ENCODE data around the gene HOXB2. TPM values are rescaled to one million over a fixed set of nuclear protein-coding genes. Genes with fewer than 3 reads are reported as not detected.

HOXB2 gene
- total and polyA plus RNA-seq, 9 of the 15 experiments (the other 6 are each of a cell fraction or from before 2014, with no cell fraction given): 2.1 to 97.7 (median 21.2) TPM

DNA sequence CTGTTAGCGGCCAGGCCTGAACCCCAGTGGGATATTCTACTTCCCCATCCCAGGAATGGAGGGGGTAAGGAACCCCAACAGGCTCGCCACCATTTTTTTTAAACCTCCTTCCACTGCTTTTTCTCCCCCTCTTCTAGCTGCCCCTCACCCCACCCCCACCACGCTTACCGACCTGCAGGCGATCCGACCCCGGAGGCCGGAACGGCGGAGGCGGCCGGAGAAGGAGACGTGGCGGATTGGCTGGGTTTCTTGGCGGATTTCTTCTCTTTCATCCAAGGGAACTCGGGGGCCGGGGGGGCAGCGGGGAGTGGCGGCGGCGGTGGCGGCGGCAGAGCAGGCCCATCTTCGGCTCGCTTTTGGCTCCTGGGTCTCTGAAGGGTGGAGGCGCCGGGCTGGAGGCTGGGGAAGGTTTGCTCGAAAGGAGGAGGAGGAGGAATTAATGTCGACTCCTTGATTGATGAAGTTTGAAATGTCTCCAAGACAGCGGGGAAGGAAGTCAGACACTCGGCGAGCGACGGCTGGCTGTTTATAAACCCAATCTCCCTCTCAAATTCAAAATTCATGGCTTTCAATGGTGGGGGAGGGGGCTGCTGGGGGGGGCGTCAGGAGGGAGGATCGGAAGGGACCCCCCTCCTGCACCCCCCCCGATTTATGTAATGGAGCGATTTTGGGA lies 424 bp downstream of the HOXB2 start (continued):
- TF ChIP-seq, protein P1, sequence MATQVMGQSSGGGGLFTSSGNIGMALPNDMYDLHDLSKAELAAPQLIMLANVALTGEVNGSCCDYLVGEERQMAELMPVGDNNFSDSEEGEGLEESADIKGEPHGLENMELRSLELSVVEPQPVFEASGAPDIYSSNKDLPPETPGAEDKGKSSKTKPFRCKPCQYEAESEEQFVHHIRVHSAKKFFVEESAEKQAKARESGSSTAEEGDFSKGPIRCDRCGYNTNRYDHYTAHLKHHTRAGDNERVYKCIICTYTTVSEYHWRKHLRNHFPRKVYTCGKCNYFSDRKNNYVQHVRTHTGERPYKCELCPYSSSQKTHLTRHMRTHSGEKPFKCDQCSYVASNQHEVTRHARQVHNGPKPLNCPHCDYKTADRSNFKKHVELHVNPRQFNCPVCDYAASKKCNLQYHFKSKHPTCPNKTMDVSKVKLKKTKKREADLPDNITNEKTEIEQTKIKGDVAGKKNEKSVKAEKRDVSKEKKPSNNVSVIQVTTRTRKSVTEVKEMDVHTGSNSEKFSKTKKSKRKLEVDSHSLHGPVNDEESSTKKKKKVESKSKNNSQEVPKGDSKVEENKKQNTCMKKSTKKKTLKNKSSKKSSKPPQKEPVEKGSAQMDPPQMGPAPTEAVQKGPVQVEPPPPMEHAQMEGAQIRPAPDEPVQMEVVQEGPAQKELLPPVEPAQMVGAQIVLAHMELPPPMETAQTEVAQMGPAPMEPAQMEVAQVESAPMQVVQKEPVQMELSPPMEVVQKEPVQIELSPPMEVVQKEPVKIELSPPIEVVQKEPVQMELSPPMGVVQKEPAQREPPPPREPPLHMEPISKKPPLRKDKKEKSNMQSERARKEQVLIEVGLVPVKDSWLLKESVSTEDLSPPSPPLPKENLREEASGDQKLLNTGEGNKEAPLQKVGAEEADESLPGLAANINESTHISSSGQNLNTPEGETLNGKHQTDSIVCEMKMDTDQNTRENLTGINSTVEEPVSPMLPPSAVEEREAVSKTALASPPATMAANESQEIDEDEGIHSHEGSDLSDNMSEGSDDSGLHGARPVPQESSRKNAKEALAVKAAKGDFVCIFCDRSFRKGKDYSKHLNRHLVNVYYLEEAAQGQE (IDR thresholded peaks at IDR 0.05; ENCODE audit: borderline replicate concordance): no peak
- TF ChIP-seq, protein P1 (CRISPR knock-in tag; IDR thresholded peaks at IDR 0.05; ENCODE audit: low read depth): no peak
- TF ChIP-seq RFX1 (IDR thresholded peaks at IDR 0.05): no peak
- TF ChIP-seq RBM39 (optimal IDR thresholded peaks at IDR 0.05; ENCODE audit: low read depth, low read length): no peak
- TF ChIP-seq MCM3 (IDR thresholded peaks at IDR 0.05): no peak
- no peak for TF ChIP-seq KDM4B (IDR thresholded peaks at IDR 0.05; ENCODE audit: borderline replicate concordance in 2 of 2, low read depth in 1 of 2)
- TF ChIP-seq SMARCA5 (IDR thresholded peaks at IDR 0.05): no peak
- peak; percentile 70 for TF ChIP-seq CHD1 (IDR thresholded peaks at IDR 0.05; ENCODE audit: low read length)
- TF ChIP-seq, protein P2, sequence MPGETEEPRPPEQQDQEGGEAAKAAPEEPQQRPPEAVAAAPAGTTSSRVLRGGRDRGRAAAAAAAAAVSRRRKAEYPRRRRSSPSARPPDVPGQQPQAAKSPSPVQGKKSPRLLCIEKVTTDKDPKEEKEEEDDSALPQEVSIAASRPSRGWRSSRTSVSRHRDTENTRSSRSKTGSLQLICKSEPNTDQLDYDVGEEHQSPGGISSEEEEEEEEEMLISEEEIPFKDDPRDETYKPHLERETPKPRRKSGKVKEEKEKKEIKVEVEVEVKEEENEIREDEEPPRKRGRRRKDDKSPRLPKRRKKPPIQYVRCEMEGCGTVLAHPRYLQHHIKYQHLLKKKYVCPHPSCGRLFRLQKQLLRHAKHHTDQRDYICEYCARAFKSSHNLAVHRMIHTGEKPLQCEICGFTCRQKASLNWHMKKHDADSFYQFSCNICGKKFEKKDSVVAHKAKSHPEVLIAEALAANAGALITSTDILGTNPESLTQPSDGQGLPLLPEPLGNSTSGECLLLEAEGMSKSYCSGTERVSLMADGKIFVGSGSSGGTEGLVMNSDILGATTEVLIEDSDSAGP (CRISPR knock-in tag; IDR thresholded peaks at IDR 0.05): no peak
- TF ChIP-seq MXI1 (IDR thresholded peaks at IDR 0.05; ENCODE audit: low read depth, low read length): no peak
- TF ChIP-seq, protein P3, sequence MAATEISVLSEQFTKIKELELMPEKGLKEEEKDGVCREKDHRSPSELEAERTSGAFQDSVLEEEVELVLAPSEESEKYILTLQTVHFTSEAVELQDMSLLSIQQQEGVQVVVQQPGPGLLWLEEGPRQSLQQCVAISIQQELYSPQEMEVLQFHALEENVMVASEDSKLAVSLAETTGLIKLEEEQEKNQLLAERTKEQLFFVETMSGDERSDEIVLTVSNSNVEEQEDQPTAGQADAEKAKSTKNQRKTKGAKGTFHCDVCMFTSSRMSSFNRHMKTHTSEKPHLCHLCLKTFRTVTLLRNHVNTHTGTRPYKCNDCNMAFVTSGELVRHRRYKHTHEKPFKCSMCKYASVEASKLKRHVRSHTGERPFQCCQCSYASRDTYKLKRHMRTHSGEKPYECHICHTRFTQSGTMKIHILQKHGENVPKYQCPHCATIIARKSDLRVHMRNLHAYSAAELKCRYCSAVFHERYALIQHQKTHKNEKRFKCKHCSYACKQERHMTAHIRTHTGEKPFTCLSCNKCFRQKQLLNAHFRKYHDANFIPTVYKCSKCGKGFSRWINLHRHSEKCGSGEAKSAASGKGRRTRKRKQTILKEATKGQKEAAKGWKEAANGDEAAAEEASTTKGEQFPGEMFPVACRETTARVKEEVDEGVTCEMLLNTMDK (IDR thresholded peaks at IDR 0.05; ENCODE audit: borderline replicate concordance, insufficient read depth, low read depth, low read length, poor library complexity, severe bottlenecking): no peak
- TF ChIP-seq, protein P4, sequence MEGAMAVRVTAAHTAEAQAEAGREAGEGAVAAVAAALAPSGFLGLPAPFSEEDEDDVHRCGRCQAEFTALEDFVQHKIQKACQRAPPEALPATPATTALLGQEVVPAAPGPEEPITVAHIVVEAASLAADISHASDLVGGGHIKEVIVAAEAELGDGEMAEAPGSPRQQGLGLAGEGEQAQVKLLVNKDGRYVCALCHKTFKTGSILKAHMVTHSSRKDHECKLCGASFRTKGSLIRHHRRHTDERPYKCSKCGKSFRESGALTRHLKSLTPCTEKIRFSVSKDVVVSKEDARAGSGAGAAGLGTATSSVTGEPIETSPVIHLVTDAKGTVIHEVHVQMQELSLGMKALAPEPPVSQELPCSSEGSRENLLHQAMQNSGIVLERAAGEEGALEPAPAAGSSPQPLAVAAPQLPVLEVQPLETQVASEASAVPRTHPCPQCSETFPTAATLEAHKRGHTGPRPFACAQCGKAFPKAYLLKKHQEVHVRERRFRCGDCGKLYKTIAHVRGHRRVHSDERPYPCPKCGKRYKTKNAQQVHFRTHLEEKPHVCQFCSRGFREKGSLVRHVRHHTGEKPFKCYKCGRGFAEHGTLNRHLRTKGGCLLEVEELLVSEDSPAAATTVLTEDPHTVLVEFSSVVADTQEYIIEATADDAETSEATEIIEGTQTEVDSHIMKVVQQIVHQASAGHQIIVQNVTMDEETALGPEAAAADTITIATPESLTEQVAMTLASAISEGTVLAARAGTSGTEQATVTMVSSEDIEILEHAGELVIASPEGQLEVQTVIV (CRISPR knock-in tag; IDR thresholded peaks at IDR 0.05; ENCODE audit: borderline replicate concordance): no peak
- TF ChIP-seq TBP (optimal IDR thresholded peaks at IDR 0.05; ENCODE audit: low read depth, low read length): peak; percentile 76
- no peak for TF ChIP-seq CSDE1 (IDR thresholded peaks at IDR 0.05)
